Suprapubic skin (tissue), 4 donors: ENCODE results near the gene ACTL8. TPM values are rescaled to one million over a fixed set of nuclear protein-coding genes. Genes with fewer than 3 reads are reported as not detected.
A peak's percentile ranks its signal among the peaks of the same experiment; 100 is the strongest.

Experiments used
- DNase-seq, 2 donors: peaks; one replicate each; pipeline ENCODE4 v3.0.0-alpha.2; 2019; ENCODE audit warnings: low spot score in 2 of 2
- H3K27ac ChIP-seq: fragments of 200-600 bp; sonication (generic); one replicate; pipeline ENCODE4 v1.5.1; 2019
- H3K27me3 ChIP-seq: fragments of 200-600 bp; sonication (generic); one replicate; pipeline ENCODE4 v1.5.1; 2019
- H3K36me3 ChIP-seq: fragments of 200-600 bp; sonication (generic); one replicate; pipeline ENCODE4 v1.5.1; 2019
- H3K4me1 ChIP-seq: fragments of 200-600 bp; sonication (generic); one replicate; pipeline ENCODE4 v1.5.1; 2019
- H3K4me3 ChIP-seq: fragments of 200-600 bp; sonication (generic); one replicate; pipeline ENCODE4 v1.5.1; 2019; ENCODE audit warnings: mild to moderate bottlenecking
- H3K9me3 ChIP-seq: fragments of 200-600 bp; sonication (generic); one replicate; pipeline ENCODE4 v1.5.1; 2019
- CTCF ChIP-seq, 2 donors: fragments of 200-600 bp in 1 of 2; fragments of 450-650 bp in 1 of 2; sonication (generic) in 1 of 2; IDR thresholded peaks; one replicate each; pipeline ENCODE4 v1.5.1; 2016 to 2019; ENCODE audit warnings: antibody characterized with exemption in 2 of 2, mild to moderate bottlenecking in 1 of 2, moderate library complexity in 1 of 2
- EP300 ChIP-seq: sonication (generic); formaldehyde crosslinking; IDR thresholded peaks from one replicate; pipeline ENCODE4 v1.6.1; 2017; ENCODE audit warnings: antibody characterized with exemption
- POLR2A ChIP-seq, 2 donors: fragments of 450-650 bp; IDR thresholded peaks; one replicate each; pipeline ENCODE4 v1.6.1; 2017; ENCODE audit warnings: antibody characterized with exemption in 2 of 2, mild to moderate bottlenecking in 2 of 2, moderate library complexity in 2 of 2
- POLR2AphosphoS5 ChIP-seq, 3 donors: sonication (generic); formaldehyde crosslinking; IDR thresholded peaks; one replicate each; pipeline ENCODE4 v1.6.1; 2017; ENCODE audit warnings: antibody characterized with exemption in 3 of 3
- WGBS: methylation state at CpG from one replicate; pipeline ENCODE4 v1.1.5; 2018; 5-methylcytosine and 5-hydroxymethylcytosine counted together
- total RNA-seq, 4 donors: library from RNA; depleted of rRNA; stranded (reverse); fragments of >200 nt; gene quantifications; one replicate each; pipeline ENCODE4 v1.1.0, GENCODE V29; 2016

The ACTL8 gene
- total RNA-seq, 4 donors from 2014 or later = not detected

DNA sequence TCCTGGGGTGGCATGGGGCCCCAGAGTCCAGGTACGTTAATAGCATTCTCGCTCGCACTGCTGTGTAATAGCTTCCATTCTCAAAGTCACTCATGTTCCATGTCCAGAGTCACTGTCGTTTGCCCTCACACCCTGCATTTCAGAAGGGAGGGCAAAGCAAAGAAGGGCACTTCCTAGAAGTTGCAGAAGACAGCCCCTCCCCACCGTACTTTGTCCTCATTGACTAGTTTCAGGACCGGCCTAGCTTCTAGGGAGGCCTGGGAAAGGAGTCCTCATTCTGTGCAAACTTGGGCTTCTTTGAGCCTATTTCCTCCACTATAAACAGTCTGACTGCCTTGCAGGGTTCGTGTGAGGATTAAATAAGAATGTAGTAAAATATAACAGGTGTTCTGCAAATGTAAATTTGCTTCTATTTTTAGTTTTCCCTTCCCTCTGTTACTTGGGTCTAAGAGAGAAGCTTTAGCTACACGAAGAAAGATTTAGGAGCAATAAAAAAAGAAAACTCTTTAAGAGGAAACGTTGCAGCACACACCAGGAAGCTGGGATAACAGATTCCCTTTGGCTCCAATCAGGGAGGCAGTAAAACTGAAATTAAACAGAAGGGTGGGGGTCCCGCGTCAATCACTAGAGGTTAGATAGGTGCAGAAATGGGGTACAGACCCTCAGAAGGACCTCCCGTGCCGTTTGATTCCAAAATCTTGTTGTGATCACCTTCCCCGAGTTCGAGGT lies 40.1 kb downstream of the ACTL8 start:
- Histone ChIP-seq H3K9me3 (no peaks in the 10 kb centered on the region), H3K4me1 (no peaks in the 10 kb centered on the region), H3K27me3 (peaks cover 55% of the 10 kb centered on the region), H3K4me3 (no peak overlapping the region), H3K36me3 (no peaks in the 10 kb centered on the region), H3K27ac (no peak overlapping the region)
- TF ChIP-seq CTCF (IDR thresholded peaks at IDR 0.05) = no peak
- TF ChIP-seq EP300 = no peak
- TF ChIP-seq POLR2A (IDR thresholded peaks at IDR 0.05) = no peak
- TF ChIP-seq POLR2AphosphoS5 (IDR thresholded peaks at IDR 0.05) = no peak
- WGBS = 49% methylated on average over 15 of the region's 15 CpGs
- peak in 1 of 2 donors; percentile 40 for DNase-seq

DNA sequence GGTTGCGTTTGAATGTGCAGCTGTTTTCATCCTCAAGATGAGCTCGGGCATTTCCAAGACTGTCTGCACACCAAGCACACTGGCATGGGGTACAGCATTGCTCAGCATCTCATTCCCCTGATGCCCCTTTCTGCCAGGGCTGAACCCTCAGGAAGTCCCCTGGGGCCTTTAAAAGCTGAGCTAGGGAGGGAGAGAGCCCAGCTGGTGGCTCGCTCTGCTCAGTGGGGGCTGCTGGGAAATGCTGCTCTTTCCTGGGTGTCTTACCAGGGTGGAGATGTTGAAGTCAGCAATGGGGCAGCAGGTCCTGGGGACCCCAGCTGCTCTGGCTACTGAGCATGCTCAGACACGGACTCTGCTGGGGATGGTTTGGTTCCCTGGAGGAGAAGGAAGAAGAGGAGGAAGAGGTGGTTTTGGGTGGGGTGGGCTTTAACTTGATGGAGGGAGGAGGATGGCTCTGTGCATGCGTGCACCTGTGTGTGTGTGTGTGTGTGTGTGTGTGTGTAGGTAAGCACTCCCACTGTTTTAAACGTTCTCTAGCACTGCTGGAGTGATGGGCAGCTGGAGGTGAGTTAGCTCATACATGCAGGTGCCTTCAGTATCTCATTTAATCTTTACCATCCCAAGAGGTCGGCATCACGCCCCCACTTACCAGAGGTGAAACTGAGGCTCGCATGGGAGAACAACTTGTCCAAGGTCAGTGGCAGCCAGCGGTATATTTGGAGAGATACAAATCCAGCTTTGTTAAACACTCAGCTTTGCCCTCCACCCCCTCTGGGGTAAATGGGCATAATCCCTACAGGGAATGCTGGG lies 40.9 kb downstream of the ACTL8 start:
- Histone ChIP-seq H3K27ac (no peak overlapping the region), H3K9me3 (no peaks in the 10 kb centered on the region), H3K4me3 (no peak overlapping the region), H3K27me3 (peaks cover 60% of the 10 kb centered on the region), H3K36me3 (no peaks in the 10 kb centered on the region), H3K4me1 (no peaks in the 10 kb centered on the region)
- peak in 1 of 2 donors; percentile 57 for DNase-seq
- TF ChIP-seq POLR2AphosphoS5 (IDR thresholded peaks at IDR 0.05) (no peak), EP300 (no peak), POLR2A (IDR thresholded peaks at IDR 0.05) (no peak), CTCF (IDR thresholded peaks at IDR 0.05) (no peak)
- 53% methylated on average over 10 of the region's 10 CpGs for WGBS

DNA sequence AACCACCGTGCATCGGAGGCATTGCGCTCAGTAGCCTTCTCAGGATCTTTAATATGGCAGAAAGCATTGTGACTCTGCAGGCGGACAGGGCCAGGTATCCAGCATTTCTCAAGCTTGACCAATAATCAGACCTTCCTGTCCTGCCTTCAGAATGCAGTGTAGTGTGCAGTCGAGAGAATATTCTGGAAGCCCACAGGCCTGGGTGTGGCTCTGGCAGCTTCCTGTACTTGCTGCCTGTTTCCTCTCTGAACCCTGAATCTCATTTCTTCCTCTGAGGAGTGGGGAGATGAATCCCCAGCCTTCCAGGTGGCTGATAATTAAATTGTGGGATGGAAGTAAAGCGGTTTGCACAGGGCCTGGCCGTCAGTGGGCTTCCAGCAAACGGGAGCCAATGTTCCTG lies 42.3 kb downstream of the ACTL8 start:
- H3K27me3 ChIP-seq = peaks cover 57% of the 10 kb centered on the region
- no peak for DNase-seq
- H3K4me1 ChIP-seq = no peaks in the 10 kb centered on the region
- no peak for TF ChIP-seq POLR2AphosphoS5 (IDR thresholded peaks at IDR 0.05)
- no peak for TF ChIP-seq CTCF (IDR thresholded peaks at IDR 0.05)
- no peak for TF ChIP-seq POLR2A (IDR thresholded peaks at IDR 0.05)
- no peak for TF ChIP-seq EP300
- H3K9me3 ChIP-seq = no peaks in the 10 kb centered on the region
- no peak overlapping the region for H3K27ac ChIP-seq
- no peaks in the 10 kb centered on the region for H3K36me3 ChIP-seq
- H3K4me3 ChIP-seq = no peak overlapping the region
- 66% methylated on average over 8 of the region's 8 CpGs for WGBS

GRCh38 chr1:17798011-17798410 lies 42.9 kb downstream of the ACTL8 start:
- no peaks in the 10 kb centered on the region for H3K4me1 ChIP-seq
- no peaks in the 10 kb centered on the region for H3K9me3 ChIP-seq
- H3K4me3 ChIP-seq = no peak overlapping the region
- TF ChIP-seq POLR2AphosphoS5 (IDR thresholded peaks at IDR 0.05) (no peak), EP300 (no peak), POLR2A (IDR thresholded peaks at IDR 0.05) (no peak), CTCF (IDR thresholded peaks at IDR 0.05) (no peak)
- H3K27ac ChIP-seq = no peak overlapping the region
- WGBS = 52% methylated on average over 5 of the region's 7 CpGs
- no peaks in the 10 kb centered on the region for H3K36me3 ChIP-seq
- H3K27me3 ChIP-seq = peaks cover 52% of the 10 kb centered on the region
- peak in 1 of 2 donors; percentile 26 for DNase-seq

DNA sequence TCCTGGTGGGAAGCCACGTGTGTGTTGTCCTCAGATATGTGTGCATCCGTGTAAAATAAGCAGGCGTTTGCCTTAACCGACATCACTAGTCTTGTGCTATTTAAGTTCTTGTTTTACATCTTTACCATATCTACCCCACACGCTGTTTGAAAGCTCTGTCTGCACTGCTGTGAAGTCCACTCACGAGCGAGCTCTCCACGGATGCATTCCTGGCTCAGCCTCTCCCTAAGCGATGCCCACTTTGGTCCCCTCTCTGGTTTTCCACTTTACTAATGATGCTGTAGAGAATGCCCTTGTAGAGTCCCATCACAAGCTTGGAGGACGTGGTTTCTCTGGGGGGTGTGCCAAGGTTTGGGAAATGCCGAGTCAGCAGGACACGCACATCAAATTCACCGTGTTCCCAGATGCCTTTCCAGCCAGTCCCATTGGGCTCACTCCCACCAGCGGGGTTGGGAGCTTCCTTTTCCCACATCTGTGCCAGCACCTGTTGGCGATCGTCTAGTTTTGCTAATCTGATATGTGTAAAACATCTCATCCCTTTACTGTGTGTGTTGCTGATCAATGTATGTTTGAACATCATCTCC lies 43.8 kb downstream of the ACTL8 start:
- H3K27ac ChIP-seq = no peak overlapping the region
- no peak for TF ChIP-seq CTCF (IDR thresholded peaks at IDR 0.05)
- no peak for TF ChIP-seq POLR2A (IDR thresholded peaks at IDR 0.05)
- no peak for TF ChIP-seq EP300
- no peak for TF ChIP-seq POLR2AphosphoS5 (IDR thresholded peaks at IDR 0.05)
- H3K4me3 ChIP-seq = no peak overlapping the region
- H3K36me3 ChIP-seq = no peaks in the 10 kb centered on the region
- 65% methylated on average over 16 of the region's 16 CpGs for WGBS
- H3K27me3 ChIP-seq = peaks cover 53% of the 10 kb centered on the region
- H3K9me3 ChIP-seq = no peaks in the 10 kb centered on the region
- peak in 1 of 2 donors; percentile 53 for DNase-seq
- H3K4me1 ChIP-seq = no peaks in the 10 kb centered on the region
